ENCODE results near the gene TP53I11. TPM values are rescaled to one million over a fixed set of nuclear protein-coding genes. Genes with fewer than 3 reads are reported as not detected.
A peak's percentile ranks its signal among the peaks of the same experiment; 100 is the strongest.

TP53I11 gene
- total and polyA plus RNA-seq, 2 of the 13 experiments (the other 11 are each of a cell fraction or from before 2014, with no cell fraction given) = not detected

DNA sequence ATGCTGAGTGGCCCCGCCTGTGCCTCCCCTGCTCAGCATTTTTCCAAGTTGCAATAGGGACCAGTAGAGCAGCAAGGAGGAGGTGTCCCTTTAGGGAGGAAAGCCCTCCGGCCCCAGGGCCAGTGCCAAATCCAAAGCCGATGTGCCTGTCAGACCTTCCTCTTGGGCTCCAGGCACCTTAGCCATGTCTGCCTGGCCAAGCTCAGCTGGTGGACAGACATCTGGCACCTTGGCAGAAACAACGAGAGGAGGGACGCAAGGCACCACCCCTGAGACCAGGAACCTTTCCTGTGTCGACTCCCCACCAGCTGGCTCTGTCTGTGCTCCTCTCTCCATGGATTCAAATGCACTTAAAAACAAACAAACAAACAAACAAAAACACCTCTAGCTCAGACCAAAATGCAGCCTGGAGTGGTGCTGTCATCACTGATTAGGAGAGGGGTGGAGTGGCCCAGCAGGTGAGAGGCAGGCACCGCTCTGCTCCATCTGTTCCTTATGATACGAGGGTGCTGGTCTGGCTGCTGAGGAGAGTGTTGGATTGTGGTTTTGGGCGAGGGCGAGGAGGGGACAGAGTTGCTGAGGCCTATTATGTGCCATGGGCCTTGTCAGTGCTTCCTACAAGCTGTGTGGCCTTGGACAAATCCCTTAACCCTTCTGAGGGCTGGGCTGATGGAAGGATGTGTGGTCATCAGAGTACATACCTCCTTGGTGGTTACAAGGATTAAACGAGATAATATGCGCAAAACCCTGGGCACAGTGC lies 46.2 kb downstream of the TP53I11 start:
- Histone ChIP-seq H3K4me3 (replicated peaks in 1 of 3; ENCODE audit: insufficient read depth in 1 of 3, low read depth in 2 of 3, low read length in 3 of 3) (no peak overlapping the region), H3K9me3 (ENCODE audit: low read length) (no peaks in the 10 kb centered on the region), H3K27ac (ENCODE audit: extremely low read length, insufficient read depth, low read length) (no peak overlapping the region), H2AFZ (ENCODE audit: low read length) (no peak overlapping the region), H3K27me3 (ENCODE audit: control insufficient read depth in 1 of 2, insufficient read depth in 2 of 2, low read length in 2 of 2) (peaks cover 0 to 9% of the 10 kb centered on the region in 2 experiments; a peak in 2 of 5 replicates), H3K9ac (ENCODE audit: insufficient read depth, low read depth, low read length) (no peak overlapping the region), H3K36me3 (replicated peaks in 1 of 2; ENCODE audit: control insufficient read depth in 1 of 2, insufficient read depth in 2 of 2, low read length in 2 of 2) (no peaks in the 10 kb centered on the region), H3K79me2 (ENCODE audit: insufficient read depth, low read length) (no peaks in the 10 kb centered on the region), H3K4me2 (ENCODE audit: low read depth, low read length) (no peak overlapping the region), H3K4me1 (ENCODE audit: insufficient read depth, low read length) (no peaks in the 10 kb centered on the region), H4K20me1 (ENCODE audit: insufficient read depth, low read length) (no peaks in the 10 kb centered on the region)
- intact Hi-C loops (cut with micrococcal nuclease; ENCODE audit: unreplicated experiment) = no loop called here
- 33% methylated on average over 10 of the region's 12 CpGs for WGBS (ENCODE audit: low lambda C conversion rate)
- in situ Hi-C loops (cut with HindIII; ENCODE audit: extremely low pct_ligation_motif_present, low pct_unique_long_range_greater_than_20kb) = no loop called here
- DNase-seq (ENCODE audit: low spot score) (no peak), FAIRE-seq (no peak), ATAC-seq (no peak)
- TF ChIP-seq YEATS4 (CRISPR knock-in tag; IDR thresholded peaks at IDR 0.05; ENCODE audit: borderline replicate concordance) = no peak
- no peak for TF ChIP-seq KLF16 (CRISPR knock-in tag; IDR thresholded peaks at IDR 0.05)
- TF ChIP-seq GATA4 (IDR thresholded peaks at IDR 0.05; ENCODE audit: borderline replicate concordance, low read depth) = no peak
- no peak for TF ChIP-seq ARNT2 (CRISPR knock-in tag; IDR thresholded peaks at IDR 0.05; ENCODE audit: low read depth)
- TF ChIP-seq ZNF7 (CRISPR knock-in tag; IDR thresholded peaks at IDR 0.05) = no peak
- no peak for TF ChIP-seq RCOR2 (CRISPR knock-in tag; IDR thresholded peaks at IDR 0.05)
- TF ChIP-seq KMT2B (CRISPR knock-in tag; IDR thresholded peaks at IDR 0.05) = no peak
- no peak for TF ChIP-seq ZNF432 (CRISPR knock-in tag; IDR thresholded peaks at IDR 0.05; ENCODE audit: borderline replicate concordance)
- TF ChIP-seq RXRA (CRISPR knock-in tag; IDR thresholded peaks at IDR 0.05) = no peak
- CTCF ChIA-PET (ENCODE audit: low intra/inter-chr PET ratio, low total read pairs) = no interaction called here
- POLR2A ChIA-PET = no interaction called here
- no TSS peak for BruUV-seq (replicated peaks)

DNA sequence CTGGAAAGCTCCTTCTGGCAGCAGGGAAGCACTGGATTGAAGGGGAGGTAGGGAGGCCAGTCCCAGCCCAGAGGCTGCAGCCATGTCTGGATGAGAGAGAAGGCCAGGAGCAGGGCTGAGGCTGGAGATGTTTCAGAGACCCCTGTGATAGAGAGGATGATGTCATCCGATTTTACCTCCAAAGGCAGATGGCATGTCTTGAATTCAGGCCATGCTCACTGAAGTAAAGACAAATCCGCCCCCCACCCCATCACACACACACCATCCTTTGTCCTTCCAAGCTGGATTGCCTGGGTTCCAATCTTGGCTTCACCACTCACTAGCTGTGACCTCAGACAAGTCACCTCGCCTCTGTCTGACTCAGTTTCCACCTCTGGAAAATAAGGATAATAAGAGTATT lies 47.2 kb downstream of the TP53I11 start:
- no peak overlapping the region for H2AFZ ChIP-seq (ENCODE audit: low read length)
- no peak for ATAC-seq
- H3K79me2 ChIP-seq (ENCODE audit: insufficient read depth, low read length) = no peaks in the 10 kb centered on the region
- H3K9ac ChIP-seq (ENCODE audit: insufficient read depth, low read depth, low read length) = no peak overlapping the region
- H4K20me1 ChIP-seq (ENCODE audit: insufficient read depth, low read length) = no peaks in the 10 kb centered on the region
- FAIRE-seq = no peak
- H3K4me1 ChIP-seq (ENCODE audit: insufficient read depth, low read length) = no peaks in the 10 kb centered on the region
- intact Hi-C loops (cut with micrococcal nuclease; ENCODE audit: unreplicated experiment) (no loop called here), in situ Hi-C loops (cut with HindIII; ENCODE audit: extremely low pct_ligation_motif_present, low pct_unique_long_range_greater_than_20kb) (no loop called here)
- CTCF ChIA-PET (ENCODE audit: low intra/inter-chr PET ratio, low total read pairs) = no interaction called here
- POLR2A ChIA-PET = no interaction called here
- BruUV-seq (replicated peaks) = no TSS peak
- H3K27ac ChIP-seq (ENCODE audit: extremely low read length, insufficient read depth, low read length) = no peak overlapping the region
- H3K4me3 ChIP-seq (replicated peaks in 1 of 3; ENCODE audit: insufficient read depth in 1 of 3, low read depth in 2 of 3, low read length in 3 of 3) = no peak overlapping the region
- H3K9me3 ChIP-seq (ENCODE audit: low read length) = no peaks in the 10 kb centered on the region
- TF ChIP-seq ATF7 (IDR thresholded peaks at IDR 0.05) (peak; percentile 78), ATF7 (CRISPR knock-in tag; IDR thresholded peaks at IDR 0.05) (no peak), MTF1 (CRISPR knock-in tag; IDR thresholded peaks at IDR 0.05) (no peak)
- no peak overlapping the region for H3K4me2 ChIP-seq (ENCODE audit: low read depth, low read length)
- 0% methylated on average over 3 of the region's 3 CpGs for WGBS (ENCODE audit: low lambda C conversion rate)
- no peak for DNase-seq (ENCODE audit: low spot score)
- H3K36me3 ChIP-seq (replicated peaks in 1 of 2; ENCODE audit: control insufficient read depth in 1 of 2, insufficient read depth in 2 of 2, low read length in 2 of 2) = no peaks in the 10 kb centered on the region
- H3K27me3 ChIP-seq (ENCODE audit: control insufficient read depth in 1 of 2, insufficient read depth in 2 of 2, low read length in 2 of 2) = peaks cover 0 to 4% of the 10 kb centered on the region in 2 experiments; a peak in 2 of 5 replicates

All from HepG2 (cell line).